GM21526 (cell line): ENCODE measurements around the gene MOV10L1.

Experiments used
- ATAC-seq: cut with Tn5 transposase; IDR thresholded peaks from one replicate; pipeline ENCODE4 v1.9.1; 2021; ENCODE audit warnings: moderate library complexity; ENCODE audit not compliant: unreplicated experiment, low FRiP score

The MOV10L1 gene

DNA sequence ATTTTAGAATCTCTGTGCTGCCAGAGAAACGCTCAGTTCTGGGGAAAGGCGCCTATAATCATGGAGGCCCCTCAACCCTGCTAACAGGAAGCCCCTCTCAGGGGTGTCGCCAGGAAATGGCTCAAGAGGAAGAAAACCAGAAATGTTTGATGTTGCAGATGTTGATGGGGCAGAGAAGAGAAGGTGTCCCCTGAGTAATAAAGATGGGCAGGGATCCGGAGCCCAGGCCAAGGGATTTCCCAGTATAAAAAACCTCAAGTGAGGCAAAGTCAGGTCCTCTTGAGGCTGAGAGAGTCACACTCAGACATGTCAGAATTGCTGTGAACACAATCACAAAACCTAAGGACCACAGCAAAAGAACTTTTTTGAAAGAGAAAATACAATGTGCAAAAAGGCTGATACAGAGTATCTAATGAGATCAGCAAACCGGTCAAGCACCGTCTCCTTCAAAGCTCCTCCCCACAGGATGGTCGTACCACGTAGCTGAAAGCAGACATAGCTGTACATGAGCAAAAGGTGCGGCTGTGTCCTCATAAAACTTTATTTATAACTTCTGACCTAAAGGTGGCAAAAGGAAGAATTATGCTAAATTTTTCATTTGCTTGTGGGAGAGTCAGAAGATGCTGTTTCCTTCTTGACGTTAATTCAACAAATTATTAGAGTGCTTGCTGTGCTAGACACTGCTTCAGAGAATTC lies 12.2 kb downstream of the MOV10L1 start:
- ATAC-seq = no peak

DNA sequence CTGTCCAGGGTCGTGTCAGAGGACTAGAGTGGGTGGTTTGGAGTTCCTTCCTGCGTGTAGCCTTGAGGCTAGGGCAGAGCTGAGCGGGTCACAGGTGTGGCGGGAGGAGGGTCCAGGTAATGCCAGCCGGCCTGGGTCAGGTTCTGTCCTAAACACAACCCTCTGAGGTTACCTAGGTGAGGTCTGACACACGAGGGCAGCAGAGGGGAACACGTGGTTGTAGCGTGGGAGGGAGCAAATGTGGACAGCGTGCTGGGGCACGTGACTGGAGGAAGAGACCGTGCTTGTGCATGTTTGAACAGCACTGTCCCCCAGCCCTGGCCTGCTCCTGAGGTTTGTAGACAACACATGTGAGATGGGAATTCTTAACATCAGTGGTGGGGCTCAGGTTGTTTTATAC lies 13.1 kb downstream of the MOV10L1 start:
- ATAC-seq = no peak

DNA sequence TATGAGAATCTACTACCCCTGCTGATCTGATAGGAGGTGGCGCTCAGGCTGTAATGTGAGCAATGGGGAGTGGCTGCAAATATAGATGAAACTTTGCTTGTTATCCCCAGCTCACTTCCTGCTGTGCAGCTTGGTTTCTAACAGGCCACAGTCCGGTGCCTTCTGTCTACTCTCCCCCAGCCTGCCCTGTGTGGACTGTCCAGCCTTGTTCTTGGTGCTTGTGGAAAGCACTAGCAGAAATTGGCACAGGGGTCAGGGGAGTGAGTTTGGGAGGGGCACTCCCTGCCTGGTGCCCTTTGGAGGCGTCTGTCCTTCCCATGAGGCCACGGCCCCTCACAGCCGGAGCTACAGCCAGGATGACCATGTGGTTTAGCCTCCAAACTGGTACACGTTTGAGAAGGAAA lies 14.3 kb downstream of the MOV10L1 start:
- ATAC-seq = no peak

DNA sequence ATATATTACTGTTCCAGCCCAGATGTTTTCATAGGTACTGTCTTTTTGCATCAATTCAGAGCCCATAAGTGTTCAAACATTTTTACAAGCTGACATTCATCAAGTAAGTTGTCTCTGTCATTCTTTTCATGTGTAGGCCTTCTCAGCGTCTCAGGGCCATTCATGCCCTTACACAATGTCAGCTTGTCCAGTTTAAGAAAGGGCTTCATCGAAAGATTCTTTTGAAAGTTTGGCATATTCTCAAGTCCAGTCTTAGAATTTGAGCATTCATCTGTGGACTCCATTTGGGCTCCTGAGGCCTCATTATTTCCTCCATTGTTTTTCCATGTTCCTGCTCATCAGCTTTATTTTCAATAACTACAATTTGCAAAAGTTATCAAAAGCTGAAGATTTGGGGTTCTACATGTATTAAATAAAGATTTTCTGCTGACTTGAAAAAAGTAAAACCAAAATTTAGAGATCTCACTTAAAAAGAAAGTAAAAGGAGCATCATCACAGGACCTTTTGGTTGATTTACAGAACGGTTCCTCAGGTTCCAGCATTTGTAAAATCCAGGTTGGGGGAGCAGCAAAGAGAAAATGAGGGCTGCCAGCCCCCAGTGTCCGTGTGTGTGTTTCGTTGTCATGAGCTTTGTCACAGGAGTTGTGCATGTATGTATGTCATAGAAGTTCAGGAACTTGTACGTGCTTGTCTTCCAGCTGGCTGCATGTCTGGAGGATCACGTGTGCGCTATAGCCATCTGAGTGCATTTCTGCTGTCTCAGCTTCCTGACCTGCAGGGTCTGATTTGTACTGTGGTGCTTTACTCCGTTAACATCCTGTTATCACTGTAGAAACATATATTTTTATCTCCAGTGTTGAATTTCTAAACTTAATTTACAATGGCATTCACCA lies 15.6 kb downstream of the MOV10L1 start:
- ATAC-seq = no peak

DNA sequence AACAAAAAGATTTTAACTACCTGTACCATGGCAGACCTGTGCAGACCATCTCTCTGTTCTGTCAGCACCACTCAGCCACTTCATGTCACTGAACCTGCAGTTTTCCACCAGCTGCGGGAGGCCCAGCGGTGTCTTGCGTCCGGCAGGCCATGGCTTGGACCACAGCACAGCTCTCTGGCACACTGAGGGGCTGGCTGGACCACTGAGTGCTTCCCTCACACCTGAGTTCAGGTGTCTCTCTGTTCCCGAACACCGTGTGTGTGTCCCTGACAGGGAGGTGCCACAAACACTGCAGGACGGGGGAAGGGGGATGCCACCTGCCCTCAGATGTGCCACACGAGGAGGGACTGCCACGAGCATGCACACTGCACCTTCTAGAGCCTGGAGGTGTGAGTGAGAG lies 17.7 kb downstream of the MOV10L1 start:
- no peak for ATAC-seq

DNA sequence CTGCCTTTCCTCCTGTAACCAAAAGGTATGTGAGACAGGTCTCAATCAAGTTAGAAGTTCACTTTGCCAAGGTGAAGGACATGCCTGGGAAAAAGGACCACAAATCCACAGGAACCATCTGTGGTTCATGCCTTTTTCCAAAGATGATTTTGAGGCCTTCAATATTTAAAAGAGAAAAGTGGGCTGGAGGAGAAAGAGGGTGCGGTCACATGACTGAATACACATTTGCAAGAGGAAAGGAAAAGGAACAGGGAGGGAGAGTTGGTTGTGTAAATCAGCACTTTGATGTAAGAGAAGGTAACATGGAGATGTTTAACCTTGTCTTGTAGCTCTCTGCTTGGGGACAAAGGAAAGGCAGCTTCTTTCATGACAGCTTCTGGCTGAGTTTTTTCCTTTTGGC lies 21.2 kb downstream of the MOV10L1 start:
- no peak for ATAC-seq

DNA sequence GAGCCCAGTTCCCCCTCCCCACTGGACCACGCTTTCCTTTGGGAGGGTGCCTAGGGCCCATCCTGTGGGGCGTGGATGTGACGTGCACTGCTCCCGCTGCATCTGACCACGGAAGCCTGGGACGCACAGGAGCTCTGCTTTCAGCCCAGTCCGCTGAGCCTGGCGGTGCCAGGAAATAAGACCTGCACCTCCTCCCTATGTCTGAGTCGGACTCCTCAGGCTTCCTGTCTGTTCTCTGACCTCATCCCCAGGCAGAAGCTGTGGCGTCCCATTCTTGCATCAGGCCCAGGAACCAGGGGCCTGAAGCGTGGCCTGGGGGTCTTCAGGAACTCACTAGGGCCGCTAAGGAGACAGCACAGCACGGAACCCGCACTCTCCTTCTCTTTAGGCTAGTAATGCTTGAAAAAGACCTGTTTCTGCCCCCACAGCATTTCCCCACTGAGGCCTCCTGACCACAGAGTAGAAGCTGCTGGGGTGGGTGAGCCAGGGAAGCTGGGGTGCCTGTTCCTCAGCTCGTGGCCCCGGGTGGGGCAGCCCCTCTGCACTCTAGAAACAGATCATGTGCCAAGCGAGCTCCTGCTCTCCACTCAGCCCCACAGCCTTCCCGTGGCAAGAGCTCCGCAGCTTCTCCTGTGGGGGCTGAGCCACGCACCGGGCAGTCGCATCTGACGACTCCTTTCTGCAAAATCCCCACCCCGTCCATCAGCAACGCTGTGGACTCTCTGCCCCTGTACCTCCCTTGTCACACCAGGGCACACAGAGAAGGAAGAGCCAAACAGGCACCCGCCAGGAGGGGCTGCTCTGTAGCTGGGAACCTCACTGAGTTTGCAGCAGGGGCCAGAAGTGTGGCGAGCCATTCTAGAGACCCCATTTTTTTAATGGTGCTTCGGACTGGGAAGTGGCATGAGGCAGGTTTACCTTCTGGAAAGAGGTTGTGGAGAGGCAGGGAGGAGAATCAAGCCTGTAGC lies 22.6 kb downstream of the MOV10L1 start:
- no peak for ATAC-seq

DNA sequence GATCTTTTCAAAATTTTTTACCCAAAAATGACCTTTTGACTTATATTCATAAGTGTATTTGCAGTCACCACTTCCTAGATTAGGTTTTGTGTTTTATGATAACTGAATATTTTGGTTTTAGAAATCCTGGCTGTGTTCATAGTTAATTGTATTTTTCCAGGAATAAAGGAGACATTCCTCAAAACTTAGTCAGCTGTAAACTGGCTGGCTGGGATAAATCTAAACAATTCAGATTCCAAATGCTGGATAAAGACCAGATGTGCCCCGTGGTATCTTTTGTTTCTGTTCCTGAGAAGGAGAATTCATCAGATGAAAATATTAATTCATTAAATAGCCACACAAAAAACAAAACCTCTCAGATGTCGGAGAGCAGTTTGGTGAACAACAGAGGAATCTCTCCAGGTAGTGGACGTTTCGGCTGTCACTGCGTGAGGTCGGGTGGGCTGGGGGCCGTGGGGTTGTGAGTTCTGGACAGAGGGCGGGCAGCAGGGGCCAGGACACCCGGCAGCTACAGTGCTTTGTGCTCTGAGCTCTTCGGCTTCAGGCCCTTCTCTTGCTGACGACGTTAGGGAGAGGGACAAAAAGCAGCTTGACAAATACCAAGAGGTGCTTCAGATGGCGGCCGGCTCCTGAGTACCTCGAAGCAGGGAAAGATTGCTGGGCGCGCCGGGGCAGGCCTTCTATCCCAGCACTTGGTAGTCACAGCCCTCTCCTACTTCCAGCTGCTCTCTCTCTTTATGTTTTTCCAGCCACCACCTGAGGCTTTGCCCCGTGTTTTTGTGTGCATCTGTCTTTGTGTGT lies 24.6 kb downstream of the MOV10L1 start:
- no peak for ATAC-seq

DNA sequence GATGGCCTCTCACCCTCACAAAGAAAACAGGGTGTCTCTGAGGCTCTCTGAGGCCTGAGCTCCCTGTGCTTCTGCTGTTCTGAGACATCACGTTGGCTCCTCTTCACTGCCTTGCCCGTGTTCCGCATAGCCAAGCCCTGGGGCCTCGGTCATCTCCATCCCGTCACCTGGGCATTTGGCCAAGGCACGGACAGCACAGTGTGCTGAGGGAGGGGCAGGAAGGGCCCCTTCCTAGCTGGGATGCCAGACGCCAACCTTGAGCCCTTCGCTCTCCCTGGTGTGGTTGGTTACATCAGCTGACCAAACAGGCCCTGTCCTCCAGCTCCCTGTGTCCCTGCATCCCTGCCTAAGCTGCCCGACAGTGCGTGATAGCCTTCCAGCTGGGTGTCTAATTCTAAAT lies 25.9 kb downstream of the MOV10L1 start:
- no peak for ATAC-seq

DNA sequence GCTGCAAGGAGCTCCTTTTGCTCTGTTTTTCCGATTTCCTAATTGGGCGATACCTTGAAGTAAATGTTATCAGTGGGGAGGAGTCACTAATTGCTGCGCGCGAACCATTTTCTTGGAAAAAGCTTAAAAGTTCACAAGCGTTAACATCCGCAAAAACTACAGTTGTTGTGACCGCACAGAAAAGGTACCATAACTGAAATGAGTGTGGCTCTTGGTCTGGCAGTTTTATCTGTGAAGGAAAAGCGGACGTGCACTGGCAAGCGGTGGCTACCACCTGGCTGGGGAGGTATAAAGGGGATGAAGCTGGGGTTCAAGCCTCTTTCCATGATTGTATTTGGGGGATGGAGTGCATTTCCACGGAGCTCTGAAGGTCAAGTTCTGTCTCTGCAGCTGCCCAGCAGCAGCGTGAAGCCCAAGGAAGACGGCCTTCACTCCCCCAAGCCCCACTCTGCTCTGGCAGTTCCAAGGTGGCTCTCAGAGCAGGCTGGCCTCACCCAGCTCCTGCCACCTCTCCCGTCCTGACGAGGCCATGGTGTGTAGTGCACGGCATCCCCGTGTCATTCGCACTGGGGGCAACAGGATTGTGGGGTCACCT lies 27.5 kb downstream of the MOV10L1 start:
- no peak for ATAC-seq

DNA sequence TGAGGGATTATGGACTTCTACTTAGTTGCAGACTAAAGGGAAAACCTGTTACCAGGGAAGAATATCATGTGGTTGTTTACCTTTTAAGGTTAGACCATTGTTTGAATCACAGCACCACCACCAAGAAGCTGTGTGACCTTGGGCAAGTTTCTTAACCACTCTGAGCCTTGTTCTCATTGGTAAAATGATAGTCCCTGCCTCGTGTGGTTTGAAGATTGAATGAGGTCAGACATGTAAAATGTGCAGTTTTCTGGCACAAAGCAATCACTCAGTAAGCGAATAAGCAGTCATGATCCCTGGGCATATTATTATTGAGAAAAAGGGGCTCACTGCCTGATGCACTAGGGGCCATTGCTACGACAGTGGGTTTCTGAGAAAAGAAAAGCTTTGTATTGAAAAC lies 28.3 kb downstream of the MOV10L1 start:
- ATAC-seq = no peak

DNA sequence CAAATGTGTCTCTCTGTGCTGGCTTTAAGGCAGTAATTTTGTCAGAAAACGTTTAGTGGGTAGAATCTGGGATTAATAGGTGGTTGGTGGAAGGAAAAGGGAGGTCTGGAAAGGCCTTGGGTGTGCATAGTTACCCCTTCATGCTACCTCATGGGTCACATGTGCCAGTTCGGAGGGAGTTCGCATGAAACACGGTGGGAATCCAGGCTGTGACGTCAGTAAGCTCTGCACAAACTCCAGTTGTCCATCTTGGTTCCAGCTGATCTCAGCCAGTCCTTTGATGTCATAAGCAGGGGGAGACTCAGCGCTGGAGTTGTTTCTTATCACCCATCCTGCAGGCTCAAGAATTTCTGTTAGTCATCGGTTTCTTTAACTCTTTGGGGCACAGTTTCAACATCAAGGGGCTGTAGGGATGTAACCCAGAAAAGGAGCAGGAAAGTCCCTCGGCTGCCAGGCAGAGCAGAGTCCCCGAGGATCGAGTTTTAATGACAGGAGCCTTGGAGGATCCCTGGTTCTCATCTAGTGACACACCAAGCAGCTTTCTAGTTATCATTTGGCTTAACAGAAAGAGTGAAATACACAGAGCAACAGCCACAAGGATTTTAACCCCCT lies 28.9 kb downstream of the MOV10L1 start:
- no peak for ATAC-seq

DNA sequence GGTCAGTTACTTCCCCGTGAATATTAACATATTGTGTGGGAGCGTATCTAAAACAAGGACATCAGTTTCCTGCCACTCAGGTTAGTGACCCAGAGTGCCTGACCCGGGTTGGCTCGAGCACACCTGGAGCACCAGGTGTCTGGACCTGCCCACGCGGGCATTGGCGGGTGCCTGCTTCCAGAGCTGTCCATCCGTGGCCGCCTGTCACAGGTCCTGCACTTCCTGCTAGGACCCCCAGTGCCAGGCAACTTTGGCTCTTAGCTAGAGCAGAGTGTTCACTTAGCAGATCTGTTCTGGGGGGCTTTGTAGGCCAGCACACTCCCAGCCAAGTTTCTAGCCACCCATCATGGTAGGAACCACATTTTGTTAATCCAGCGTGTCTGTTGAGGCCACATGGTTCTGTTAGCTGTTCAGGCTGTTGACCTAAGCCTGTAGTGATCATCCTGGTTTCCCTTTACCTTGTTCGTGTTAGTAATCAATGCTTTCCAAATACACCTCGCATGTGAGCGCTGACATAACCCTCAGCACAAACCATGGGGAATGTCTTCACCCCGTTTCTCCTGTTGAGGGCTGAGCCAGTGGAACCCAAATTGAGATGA lies 29.5 kb downstream of the MOV10L1 start:
- ATAC-seq = no peak

DNA sequence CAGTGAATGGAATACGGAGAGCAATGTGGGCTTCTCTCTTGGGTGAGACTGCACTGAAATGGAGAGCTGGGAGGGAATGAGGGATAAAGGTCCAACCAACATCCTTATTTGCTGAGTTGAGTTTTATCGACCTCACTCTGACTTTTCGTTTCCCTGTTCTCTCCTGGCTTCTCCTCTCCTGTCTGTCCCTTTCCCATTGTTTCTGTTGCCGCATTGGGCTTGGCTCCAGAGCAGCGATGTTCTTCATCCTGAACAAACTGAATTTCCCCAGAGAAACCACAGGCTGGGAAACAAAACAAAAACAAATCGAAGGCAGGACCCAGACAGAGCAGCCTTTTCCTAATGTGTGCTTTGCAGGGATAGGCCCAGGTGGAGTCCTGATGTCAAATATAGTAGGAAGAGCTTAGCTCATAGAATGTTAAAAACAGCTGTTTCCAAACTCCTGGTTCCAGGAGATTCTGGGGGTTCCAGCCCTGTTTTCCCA lies 30.0 kb downstream of the MOV10L1 start:
- no peak for ATAC-seq

DNA sequence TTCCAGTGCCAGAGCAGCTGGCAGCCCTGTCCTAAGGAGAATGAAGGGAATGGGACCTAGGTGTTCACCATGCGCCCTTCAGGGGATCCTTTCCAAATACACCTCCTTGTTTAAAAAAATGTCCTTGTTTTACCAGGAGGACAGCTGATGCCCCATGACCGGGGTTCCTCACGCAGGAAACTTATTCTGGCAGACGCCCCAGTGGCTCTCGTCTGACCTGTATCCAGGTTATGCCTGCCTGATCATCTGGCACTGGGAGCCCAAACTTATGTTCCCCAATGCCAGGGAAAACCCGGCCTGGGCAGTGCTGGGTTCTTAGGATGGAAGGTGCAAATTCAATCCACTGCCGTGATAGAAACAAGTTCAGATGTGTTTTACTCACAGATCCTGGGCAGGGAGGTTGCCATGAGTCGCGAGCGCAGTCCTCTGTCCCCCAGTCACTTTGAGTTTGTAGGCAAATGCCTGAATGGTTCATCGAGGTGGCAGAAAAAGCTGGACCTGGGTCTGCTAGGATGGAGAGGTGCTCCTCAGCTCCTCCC lies 31.5 kb downstream of the MOV10L1 start:
- no peak for ATAC-seq

DNA sequence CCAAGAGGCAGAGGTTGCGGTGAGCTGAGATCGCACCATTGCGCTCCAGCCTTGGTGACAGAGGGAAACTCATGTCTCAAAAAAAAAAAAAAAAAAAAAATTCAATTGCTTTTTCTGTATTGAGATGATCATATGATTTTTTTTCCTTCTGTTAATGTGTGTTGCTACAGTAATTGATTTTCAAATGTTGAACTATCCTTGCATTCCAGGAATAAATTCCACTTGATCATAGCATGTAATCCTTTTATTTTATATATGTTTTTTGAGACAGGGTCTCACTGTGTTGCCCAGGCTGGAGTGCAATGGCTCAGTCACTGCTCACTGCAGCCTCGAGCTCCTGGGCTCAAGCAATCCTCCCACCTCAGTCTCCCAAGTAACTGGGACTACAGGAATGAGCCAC lies 33.3 kb downstream of the MOV10L1 start:
- ATAC-seq = no peak

DNA sequence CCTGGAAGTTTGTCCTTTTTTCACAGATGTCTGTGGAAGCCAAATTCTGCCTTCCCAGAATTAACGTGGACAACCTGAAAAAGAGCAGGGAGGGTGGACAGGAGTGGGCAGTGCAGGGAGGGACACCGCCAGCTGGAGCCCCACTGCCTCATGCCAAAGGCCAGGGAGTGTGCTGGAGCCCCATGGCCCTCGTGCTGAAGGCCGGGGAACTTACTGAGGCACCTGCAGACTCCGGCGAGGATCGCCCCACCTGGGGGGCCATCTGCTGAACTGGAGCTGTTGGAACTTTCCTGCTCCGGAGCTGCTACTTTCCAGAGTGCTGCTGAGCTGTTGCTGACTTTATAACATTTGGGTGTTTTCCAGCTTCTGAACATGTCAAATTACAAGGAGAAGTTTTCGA lies 35.2 kb downstream of the MOV10L1 start:
- no peak for ATAC-seq

DNA sequence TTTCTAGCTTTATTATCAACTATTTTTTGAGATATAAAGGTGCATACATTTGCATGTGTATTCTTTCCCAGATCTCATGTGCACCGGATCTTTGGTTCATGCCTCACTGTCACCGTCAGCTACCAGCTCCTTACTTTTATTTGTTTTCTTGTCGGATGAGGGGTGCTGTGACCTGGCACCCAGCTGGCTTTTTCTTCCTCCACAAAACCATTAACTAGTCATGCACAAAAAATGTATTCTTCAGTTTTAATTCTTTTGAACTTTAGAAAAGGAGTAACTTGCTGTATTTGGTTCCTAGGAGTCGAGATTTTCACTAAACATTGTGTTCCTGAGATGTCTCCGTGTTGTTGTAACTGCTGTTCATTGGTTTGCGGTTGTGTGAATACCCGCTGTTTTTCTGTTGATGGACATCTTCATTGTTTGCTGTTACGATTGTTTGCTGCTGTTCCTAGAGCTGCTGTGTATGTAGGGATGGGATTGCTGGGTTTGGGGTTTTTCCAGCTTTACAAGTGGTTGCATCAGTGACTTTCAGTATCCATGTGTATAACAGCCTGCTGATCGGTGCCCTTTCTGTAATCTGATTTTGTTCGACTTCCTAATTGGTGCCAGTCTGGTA lies 39.4 kb downstream of the MOV10L1 start:
- ATAC-seq = no peak
